Activated CD8-positive, alpha-beta memory T cell treated with anti-CD3 and anti-CD28 coated beads, Interleukin-2, amount 50 U/mL, for 4 hours (primary cell): ENCODE data around the gene LRRC26.

Experiments used
- DNase-seq: peaks from one replicate; pipeline ENCODE4 v3.0.0-alpha.2; 2020

LRRC26 gene

GRCh38 chr9:137199411-137200121 is 29.7 kb upstream of the LRRC26 start:
- no peak for DNase-seq

GRCh38 chr9:137198902-137199283 is 29.0 kb upstream of the LRRC26 start:
- no peak for DNase-seq

GRCh38 chr9:137198051-137198901 is 28.4 kb upstream of the LRRC26 start:
- no peak for DNase-seq

- DNase-seq: no peak
These were observed 25.8 kb upstream of the LRRC26 start for GRCh38 chr9:137195525-137196220.

DNA sequence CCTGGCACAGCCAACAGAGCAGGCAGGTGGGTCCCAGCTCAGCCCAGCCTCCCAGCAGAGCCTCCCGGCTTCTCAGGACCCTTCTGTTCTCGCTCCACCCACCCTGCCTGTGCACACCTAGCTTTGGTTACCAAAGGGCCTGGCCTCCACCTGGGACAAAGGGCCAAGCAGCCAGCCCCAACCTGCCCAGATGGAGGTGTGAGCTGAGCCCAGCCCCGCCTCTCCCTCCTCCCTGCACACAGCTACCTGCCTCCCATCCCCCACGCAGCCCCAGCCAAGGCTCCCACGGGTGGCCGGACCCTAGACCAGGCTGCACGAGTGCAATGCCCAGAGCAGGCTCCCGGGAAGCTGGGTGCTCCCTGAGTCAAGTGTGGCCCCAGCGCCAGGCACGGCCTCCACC is 25.1 kb upstream of the LRRC26 start:
- no peak for DNase-seq

- DNase-seq: no peak
These were observed 24.5 kb upstream of the LRRC26 start for GRCh38 chr9:137194388-137194787.

DNA sequence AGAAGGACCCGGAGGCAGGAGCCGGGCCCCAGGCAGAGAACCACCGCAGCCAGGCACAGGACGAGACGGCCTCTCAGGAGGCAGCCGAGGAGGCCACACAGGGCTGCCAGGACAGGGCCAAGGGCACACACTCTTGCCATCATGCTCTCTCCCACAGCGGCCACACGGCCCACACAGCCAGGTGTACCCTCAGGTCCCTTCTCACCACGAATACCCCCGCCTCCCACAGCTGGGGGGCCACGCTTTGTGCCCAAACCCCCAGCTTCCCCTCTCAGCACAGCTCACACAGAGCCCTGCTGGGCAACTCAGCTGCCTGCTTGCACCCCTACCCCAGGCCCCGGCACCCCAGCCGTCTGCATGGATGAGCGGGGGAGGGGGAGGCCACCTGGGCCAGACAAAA is 23.9 kb upstream of the LRRC26 start:
- no peak for DNase-seq

DNA sequence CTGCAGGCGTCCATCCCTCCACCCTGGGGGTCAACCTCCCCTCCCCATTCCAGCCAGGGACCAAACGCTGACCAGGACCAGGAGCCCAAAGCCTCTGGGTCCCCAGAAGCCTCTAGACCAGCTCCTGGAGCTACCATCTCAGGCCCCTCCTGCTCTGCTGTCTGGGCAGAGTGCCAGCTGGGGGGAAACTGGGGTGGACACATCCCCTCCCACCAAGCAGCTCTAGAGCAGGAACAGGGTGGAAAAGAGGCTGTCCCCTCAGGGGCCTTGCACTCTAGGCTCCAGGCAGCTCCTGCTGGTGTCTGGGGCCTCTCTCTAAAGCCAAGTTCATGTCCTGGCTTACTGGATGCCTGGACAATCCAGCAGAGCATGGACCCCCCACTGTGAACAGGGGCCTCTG is 23.0 kb upstream of the LRRC26 start:
- DNase-seq: no peak

- DNase-seq: no peak
These were observed 22.6 kb upstream of the LRRC26 start for GRCh38 chr9:137192448-137192780.

- no peak for DNase-seq
These were observed 22.0 kb upstream of the LRRC26 start for GRCh38 chr9:137191691-137192447.

- no peak for DNase-seq
These were observed 21.4 kb upstream of the LRRC26 start for GRCh38 chr9:137191245-137191644.

DNA sequence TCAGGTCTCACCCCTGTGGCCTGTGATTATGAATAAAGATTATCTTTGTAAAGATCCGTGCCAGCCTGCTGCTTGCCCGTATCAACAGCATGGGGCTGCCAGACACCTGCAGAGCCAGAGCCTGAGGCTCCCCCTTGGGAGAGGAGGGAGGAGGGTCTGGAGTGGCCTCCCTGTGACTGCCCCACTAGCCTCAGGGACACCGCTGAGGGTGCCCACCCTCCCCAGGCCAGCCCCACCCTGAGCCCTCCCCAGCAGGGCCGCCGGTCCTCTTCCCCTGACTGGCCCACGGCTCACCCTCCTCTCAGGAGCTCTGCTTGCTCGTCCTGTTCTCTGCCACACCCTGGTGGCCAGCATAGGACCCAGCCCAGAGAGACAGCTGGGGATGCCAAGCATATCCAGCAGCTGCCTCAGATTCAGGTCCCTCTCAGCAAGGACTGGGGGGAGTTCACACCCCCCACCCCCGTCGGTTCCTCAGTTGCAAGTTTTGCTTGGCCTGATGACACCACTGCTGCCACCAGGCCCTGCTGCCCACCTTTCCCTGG is 20.5 kb upstream of the LRRC26 start:
- no peak for DNase-seq

DNA sequence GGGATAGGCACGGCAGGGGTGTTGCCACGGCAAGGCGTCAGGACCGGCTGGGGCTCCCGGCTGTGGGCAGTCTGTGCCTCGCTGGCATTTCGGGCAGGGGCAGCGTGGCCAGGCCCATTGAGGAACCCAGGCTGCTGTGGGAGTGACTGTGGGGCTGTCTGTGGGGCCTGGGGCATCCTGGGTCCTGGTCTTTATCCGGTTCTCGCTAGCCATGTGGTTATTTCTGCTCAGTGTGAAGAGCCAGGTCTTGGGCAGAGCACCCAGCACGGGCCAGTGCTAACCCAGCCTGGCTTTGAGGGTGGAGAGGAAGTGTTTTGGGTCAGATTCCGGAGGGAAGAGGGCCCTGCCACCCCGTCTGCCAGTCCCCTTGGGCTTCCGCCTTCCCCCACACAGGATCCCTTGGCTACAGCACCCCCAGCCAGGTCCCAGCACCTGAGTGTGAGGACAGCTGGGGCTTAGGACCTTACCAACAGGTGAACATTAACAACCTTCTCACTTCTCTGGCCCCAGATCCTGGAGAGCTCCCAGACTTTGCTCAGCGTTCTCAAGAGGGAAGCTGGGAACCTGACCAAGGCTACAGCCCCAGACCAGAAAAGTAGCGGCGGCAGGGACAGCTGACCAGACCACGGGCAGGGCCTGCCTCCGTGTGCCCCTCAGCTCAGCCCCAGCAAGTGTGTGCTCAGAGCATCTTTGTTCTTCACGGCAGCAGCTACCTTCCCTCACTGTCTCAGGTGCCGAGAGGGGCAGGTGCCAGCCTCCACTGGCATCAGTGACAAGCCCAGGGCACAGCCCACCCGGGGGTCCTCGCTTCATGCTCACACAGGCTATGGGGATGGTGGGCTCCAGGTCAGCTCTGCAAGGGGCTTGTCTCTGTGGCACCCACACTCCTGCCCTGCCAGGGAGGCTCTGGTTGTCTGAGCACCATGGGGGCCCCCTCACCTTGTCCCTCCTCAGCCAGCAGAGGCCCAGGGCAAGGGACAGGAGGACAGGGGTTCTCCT is 19.7 kb upstream of the LRRC26 start:
- DNase-seq: no peak

DNA sequence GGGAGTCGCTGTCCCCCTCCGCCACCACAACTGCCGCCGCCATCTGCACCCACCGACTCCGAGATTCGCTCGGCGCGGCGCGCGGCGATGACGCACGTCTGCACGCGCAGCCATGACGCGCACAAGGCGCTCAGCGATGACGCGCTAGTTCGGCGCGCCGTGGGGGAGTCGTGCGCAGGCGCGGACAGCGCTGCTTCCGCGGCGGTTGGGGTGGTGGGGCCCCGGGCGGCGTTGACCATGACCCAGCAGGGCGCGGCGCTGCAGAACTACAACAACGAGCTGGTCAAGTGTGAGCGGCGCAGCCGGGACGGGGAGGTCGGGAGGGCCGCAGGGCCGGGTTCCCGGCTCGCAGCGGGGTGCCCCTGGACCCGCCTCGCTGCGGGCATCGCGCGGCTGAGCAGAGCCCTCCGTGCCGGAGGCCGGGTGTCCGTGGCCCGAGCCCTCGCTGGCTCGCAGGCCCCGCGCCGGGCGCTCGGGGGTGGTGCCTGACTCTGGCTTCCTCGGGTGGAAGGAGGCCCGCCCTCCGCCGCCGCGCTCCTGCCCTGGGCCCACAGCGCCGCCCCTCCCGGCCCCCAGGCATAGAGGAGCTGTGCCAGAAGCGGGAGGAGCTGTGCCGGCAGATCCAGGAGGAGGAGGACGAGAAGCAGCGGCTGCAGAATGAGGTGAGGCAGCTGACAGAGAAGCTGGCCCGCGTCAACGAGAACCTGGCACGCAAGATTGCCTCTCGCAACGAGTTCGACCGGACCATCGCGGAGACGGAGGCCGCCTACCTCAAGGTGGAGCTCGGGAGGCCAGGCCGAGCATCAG is 18.8 kb upstream of the LRRC26 start, which contains the start of the genes ANAPC2 and SSNA1:
Gene ANAPC2 (minus strand): TSS at position 71 of the 807 bp plus-strand sequence. CDS start 28 bp downstream, at position 43.
Gene SSNA1 (plus strand): TSS at position 187 of the 807 bp plus-strand sequence. CDS start 51 bp downstream, at position 238.
- peak; percentile 94 for DNase-seq

GRCh38 chr9:137188086-137188489 is 18.2 kb upstream of the LRRC26 start:
- no peak for DNase-seq

- no peak for DNase-seq
These were observed 17.5 kb upstream of the LRRC26 start for GRCh38 chr9:137187386-137187785.

- DNase-seq: no peak
These were observed 16.5 kb upstream of the LRRC26 start for GRCh38 chr9:137186385-137186784.

DNA sequence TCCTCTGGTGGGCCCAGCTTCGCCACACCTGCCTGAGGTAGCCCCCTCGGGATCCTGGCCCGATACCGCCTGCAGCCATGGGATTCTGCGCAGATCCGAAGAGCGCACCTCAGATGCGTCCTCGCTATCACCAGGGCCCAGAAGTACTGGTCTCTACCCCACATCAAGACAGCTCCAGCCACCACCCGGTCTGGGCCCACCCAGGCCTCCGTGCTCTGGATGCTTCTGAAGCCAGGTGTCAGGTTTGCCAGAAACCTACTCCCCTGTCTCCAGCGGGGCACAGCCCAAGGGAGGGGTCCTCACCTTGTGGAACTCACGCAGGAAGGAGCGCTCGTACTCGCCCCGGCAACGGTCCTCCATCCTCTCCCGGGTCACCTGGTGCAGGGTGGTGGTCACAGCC is 16.1 kb upstream of the LRRC26 start:
- DNase-seq: no peak

- no peak for DNase-seq
These were observed 15.2 kb upstream of the LRRC26 start for GRCh38 chr9:137184881-137185660.
